ENCODE data around the gene MCM9. TPM values are rescaled to one million over a fixed set of nuclear protein-coding genes. Genes with fewer than 3 reads are reported as not detected.
A peak's percentile ranks its signal among the peaks of the same experiment; 100 is the strongest.

The MCM9 gene
- 5.5 TPM for total RNA-seq
- long read RNA-seq, partial matches to known transcripts, result 0 of 1 reads
- long read RNA-seq, other reads (novel, unspliced or antisense), result 1 of 1 reads

GRCh38 chr6:118934461-118935330, at the start of gene MCM9:
TSS of gene MCM9 (minus strand) at chr6:118935159. CDS start at chr6:118931723, 3,436 bp downstream.
- TF ChIP-seq CTCF (IDR thresholded peaks at IDR 0.05; ENCODE audit: borderline replicate concordance), result no peak
- Histone ChIP-seq H3K27me3 (ENCODE audit: low read depth) (no peaks in the 10 kb centered on the region), H3K4me1 (peaks cover 28% of the 10 kb centered on the region), H3K36me3 (peaks cover 29% of the 10 kb centered on the region), H3K27ac (replicated peaks) (peak within 1 kb of the TSS; percentile 96), H3K4me3 (peak within 1 kb of the TSS; percentile 79), H3K9me3 (replicated peaks) (no peaks in the 10 kb centered on the region)
- peak; percentile 92 for DNase-seq
- intact Hi-C loops (cut with micrococcal nuclease), result no loop called here

GRCh38 chr6:118984342-118984741, 49.4 kb upstream of the MCM9 start:
- Histone ChIP-seq H3K27me3 (ENCODE audit: low read depth) (no peaks in the 10 kb centered on the region), H3K4me1 (no peaks in the 10 kb centered on the region), H3K36me3 (no peaks in the 10 kb centered on the region), H3K4me3 (no peak overlapping the region), H3K27ac (replicated peaks) (no peak overlapping the region), H3K9me3 (replicated peaks) (no peaks in the 10 kb centered on the region)
- no peak for DNase-seq
- no peak for TF ChIP-seq CTCF (IDR thresholded peaks at IDR 0.05; ENCODE audit: borderline replicate concordance)
- intact Hi-C loops (cut with micrococcal nuclease), result no loop called here

GRCh38 chr6:118982575-118982911, 47.6 kb upstream of the MCM9 start:
- no peaks in the 10 kb centered on the region for H3K9me3 ChIP-seq (replicated peaks)
- no peaks in the 10 kb centered on the region for H3K27me3 ChIP-seq (ENCODE audit: low read depth)
- H3K27ac ChIP-seq (replicated peaks), result no peak overlapping the region
- no peaks in the 10 kb centered on the region for H3K4me1 ChIP-seq
- H3K36me3 ChIP-seq, result no peaks in the 10 kb centered on the region
- intact Hi-C loops (cut with micrococcal nuclease), result no loop called here
- TF ChIP-seq CTCF (IDR thresholded peaks at IDR 0.05; ENCODE audit: borderline replicate concordance), result no peak
- H3K4me3 ChIP-seq, result no peak overlapping the region
- no peak for DNase-seq

- H3K9me3 ChIP-seq (replicated peaks), result no peaks in the 10 kb centered on the region
- H3K4me3 ChIP-seq, result no peak overlapping the region
- intact Hi-C loops (cut with micrococcal nuclease), result no loop called here
- H3K36me3 ChIP-seq, result no peaks in the 10 kb centered on the region
- TF ChIP-seq CTCF (IDR thresholded peaks at IDR 0.05; ENCODE audit: borderline replicate concordance), result no peak
- H3K27me3 ChIP-seq (ENCODE audit: low read depth), result no peaks in the 10 kb centered on the region
- H3K4me1 ChIP-seq, result no peaks in the 10 kb centered on the region
- no peak for DNase-seq
- H3K27ac ChIP-seq (replicated peaks), result no peak overlapping the region
Observed at GRCh38 chr6:118981884-118982574, 47.1 kb upstream of the MCM9 start.

GRCh38 chr6:118980063-118980462, 45.1 kb upstream of the MCM9 start:
- no peak for TF ChIP-seq CTCF (IDR thresholded peaks at IDR 0.05; ENCODE audit: borderline replicate concordance)
- no peak for DNase-seq
- Histone ChIP-seq H3K27me3 (ENCODE audit: low read depth) (no peaks in the 10 kb centered on the region), H3K4me1 (no peaks in the 10 kb centered on the region), H3K36me3 (no peaks in the 10 kb centered on the region), H3K27ac (replicated peaks) (no peak overlapping the region), H3K9me3 (replicated peaks) (no peaks in the 10 kb centered on the region), H3K4me3 (no peak overlapping the region)
- intact Hi-C loops (cut with micrococcal nuclease), result no loop called here

All from left ventricle myocardium inferior (tissue), 1 donor.